Stimulated activated CD8-positive, alpha-beta memory T cell treated with anti-CD3 and anti-CD28 coated beads, Interleukin-15, amount 100 ng/mL, for 4 hours (primary cell): ENCODE measurements around the gene C16orf96.
"Not testable (repeated sequence)": the region's sequence is repeated elsewhere in the genome, so short reads cannot be mapped to it uniquely, and the experiment has no call there.

ENCODE experiments used
- DNase-seq, 2 donors: peaks; one replicate each; pipeline ENCODE4 v3.0.0-alpha.2; 2020; ENCODE audit warnings: low read depth in 2 of 2

C16orf96 gene

DNA sequence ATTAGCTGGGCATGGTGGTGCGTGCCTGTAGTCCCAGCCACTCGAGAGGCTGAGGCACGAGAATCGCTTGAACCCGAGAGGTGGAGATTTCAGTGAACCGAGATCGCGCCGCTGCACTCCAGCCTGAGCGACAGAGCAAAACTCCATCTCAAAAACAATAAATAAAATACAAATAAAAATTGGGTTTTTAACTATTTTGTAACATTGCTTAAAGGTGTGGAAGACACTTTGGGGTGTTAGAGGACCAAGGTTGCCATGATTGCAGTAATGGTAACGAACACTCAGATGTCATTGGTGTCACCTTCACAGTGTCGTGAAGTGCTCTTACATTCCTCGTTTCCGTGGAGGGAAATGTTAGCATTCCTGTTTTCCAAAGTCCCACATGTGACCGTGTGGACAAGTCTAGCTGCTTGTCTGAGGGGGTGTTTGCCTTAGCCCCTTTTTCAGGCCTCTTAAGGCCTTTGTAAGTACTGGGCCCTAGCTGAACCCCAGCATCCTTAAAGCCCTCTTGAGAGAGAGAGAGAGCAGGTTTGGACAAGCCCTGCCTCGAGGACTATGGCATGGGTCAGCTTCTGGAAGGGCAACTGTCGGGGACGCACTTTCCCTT, 8.6 kb downstream of the C16orf96 start:
- DNase-seq = no peak

DNA sequence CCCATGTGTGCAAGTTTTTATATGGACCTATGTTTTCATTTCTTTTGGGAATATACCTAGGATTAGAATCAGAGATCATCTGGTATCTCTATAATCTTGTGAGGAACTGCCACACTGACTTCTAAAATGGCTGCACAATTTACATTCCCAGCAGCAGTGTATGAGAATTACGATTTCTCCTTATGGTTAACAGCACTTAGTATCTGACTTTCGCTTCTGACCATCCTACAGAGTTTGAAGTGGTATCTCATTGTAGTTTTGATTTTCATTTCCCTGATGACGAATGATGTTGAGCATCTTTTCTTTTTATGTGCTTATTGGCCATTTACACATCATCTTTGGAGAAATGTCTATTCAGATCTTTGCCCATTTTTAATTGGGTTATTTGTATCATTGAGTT, 10.0 kb downstream of the C16orf96 start:
- DNase-seq = no peak

DNA sequence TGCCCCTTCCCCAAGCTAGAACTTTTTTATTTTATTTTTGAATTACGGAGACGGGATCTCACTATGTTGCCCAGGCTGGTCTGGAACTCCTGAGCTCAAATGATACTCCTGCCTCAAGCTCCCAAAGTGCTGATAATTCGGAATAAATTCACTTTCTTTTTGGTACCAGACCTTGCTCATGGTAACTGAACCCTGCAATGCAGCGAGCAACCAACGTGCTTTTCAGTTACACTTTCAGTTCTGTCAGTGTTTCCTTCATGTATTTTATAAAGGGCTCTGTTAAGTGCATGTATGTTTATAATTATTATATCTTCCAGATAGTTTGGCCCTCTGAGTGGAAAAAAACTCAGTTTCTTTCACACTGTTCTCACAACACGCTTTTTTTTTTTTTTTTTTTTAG, 13.9 kb downstream of the C16orf96 start:
- DNase-seq = no peak

DNA sequence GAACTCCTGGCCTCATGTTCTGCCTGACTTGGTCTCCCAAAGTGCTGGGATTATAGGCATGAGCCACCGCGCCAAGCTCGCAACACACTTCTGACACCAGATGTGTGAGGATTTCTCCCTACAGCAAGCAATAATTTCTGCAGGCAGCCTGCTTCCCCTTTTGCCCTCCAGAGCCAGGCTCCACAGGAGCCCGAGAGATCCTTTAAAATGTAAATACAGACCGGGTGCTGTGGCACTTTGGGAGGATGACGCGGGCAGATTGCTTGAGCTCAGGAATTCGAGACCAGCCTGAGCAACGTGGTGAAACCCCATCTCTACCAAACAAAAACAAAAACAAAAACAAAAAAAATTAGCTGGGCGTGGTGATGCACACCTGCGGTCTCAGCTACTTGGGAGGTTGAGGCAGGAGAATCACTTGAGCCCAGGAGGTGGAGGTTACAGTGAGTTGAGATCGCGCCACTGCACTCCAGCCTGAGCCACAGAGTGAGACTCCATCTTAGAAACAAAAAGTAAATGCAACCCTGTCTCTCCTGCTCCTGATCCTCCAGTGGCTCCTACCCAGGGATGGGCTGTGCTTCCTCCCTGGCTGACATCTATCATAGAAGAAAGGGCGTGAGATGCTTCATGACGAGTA, 14.7 kb downstream of the C16orf96 start:
- DNase-seq = no peak

DNA sequence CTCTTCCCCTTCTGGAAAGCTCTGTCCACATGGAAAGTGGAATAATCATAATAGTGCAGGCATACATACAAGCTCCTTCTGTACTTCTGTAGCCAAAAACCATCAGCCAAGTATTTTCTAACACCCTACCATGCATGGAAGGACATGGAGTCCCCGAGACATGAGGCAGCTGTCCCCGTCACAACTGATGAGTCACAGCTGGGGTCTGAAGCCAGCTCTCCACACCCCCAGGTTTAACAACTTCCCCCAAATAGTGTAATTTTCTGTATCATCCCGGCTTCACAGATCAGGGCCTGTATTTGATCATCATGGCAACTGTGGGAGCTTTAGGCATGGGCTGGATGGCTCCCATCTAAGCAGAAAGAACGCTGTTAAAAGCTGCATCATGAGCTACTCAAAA, 16.6 kb downstream of the C16orf96 start:
- DNase-seq = no peak

DNA sequence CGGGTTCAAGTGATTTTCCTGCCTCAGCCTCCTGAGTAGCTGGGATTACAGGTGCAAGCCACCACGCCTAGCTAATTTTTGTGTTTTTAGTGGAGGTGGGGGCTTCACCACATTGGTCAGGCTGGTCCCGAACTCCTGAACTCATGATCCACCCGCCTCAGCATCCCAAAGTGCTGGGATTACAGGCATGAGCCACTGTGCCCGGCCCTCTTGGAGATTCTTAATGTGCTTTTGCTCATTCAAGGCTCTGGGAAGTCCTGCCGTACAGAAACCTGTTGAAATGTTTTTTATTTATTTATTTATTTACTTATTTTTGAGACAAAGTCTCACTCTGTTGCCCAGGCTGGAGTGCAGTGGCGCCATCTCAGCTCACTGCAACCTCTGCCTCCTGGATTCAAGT, 17.8 kb downstream of the C16orf96 start:
- not testable (repeated sequence) for DNase-seq

DNA sequence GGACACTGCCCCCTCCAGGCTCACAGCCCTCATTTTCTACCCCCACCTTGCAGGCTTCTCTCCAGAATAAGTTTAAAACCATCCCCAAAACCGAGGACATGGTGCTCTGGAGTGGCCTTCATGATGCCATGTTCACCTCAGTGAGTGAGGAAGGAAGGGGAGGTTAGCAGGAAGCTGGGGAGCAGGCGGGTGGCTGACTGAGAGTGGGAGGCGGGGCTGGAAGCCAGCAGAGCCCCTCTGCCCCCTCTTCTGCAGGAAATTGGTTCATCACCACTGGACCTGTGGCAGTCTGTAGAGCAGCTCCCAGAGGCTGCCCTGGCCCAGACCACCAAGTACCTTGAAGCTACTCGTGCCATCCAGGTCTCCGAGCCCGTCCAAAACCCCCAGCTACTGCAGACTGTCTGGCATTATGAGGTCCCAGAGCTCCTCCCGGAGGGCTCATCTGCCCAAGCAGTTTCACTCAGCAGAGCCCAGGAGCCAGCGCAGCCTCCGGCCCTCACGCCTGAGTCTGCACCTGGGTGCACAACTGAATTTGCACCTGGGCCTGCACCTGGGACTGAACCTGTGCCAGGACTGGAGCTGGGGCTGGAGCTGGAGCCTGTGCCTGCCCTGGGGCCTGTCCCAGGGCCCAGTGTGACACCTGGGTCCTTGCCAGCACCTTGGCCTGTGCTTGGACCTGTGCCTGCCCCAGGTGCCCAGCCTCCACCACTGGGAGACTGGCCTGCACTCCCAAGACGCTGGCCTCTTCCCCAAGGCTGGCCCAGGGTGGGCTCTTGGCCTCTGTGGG, 19.0 kb downstream of the C16orf96 start:
- DNase-seq = no peak

DNA sequence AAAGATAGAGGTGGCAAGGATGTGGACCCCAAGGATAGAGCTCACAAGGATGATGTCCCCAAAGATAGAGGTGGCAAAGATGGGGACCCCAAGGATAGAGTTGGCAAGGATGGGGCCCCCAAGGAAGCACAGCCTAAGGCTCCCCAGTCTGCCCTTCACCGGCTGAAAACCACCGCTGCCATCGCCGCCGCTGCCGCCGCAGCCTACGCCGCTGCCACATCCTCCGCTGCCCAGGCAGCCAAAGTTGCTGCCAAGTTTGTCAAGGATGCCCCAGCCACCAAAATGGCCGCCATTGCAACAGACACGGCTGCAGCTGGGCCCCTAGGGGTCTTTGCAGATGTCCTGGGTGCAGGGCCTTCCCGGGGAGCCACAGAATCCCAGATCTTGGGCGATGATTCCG, 19.9 kb downstream of the C16orf96 start:
- DNase-seq = no peak

DNA sequence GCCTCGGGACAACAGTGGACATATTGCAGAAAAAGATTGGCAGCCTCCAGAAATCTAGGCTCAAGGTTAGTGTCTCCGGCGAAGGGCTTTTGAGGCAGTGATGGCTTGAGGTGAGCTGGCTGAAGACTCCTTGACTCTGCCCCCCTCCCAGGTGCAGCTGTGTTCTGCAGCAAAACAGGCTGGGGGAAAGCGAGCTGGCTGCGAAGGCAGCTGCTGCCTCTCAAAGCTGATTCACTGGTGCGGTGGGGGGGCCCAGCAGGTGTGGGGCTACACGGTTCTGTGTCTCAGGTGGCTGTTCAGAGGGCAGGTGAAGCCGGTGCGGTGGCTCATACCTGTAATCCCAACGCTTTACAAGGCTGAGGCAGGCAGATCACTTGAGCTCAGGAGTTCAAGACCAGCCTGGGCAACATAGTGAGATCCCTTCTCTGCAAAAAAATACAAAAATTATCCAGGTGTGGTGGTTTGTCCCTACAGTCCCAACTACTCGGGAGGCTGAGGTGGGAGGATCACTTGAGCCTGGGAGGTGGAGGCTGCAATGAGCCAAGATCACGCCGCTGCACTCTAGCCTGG, 22.9 kb downstream of the C16orf96 start:
- no peak for DNase-seq

DNA sequence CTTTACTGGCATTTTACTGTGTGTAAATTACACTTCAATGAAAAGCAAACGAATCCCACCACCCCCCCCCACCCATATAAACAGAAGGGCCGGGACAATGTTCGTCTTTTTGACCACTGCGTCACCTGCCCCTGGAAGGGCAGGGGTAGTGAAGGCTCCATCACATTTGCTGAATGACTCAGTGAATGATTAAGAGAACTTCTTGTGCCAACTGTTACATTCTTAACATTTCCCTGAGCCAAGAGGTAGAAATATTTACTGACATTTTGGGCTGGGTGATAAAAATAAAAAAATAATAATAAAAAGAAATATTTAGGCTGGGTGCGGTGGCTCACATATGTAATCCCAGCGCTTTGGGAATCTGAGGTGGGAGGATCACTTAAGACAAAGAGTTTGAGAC, 24.1 kb downstream of the C16orf96 start:
- no peak for DNase-seq

DNA sequence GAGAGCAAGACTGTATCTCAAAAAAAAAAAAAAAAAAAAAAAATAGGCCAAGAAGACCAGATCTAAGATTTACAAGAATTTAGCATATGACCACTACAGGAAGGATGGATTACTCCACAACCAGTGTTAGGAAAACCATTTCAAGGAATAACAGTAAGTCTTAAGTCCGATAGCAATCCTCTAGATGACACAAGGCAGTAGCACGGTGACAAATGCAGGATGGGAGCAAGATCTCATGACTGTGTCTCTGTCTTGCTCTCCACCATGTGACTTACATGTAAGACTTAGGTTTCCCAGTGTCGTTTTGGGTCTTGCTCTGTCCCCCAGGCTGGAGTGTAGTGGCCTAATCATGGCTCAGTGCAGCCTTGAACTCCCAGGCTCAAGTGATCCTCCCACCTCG, 27.8 kb downstream of the C16orf96 start:
- no peak for DNase-seq

DNA sequence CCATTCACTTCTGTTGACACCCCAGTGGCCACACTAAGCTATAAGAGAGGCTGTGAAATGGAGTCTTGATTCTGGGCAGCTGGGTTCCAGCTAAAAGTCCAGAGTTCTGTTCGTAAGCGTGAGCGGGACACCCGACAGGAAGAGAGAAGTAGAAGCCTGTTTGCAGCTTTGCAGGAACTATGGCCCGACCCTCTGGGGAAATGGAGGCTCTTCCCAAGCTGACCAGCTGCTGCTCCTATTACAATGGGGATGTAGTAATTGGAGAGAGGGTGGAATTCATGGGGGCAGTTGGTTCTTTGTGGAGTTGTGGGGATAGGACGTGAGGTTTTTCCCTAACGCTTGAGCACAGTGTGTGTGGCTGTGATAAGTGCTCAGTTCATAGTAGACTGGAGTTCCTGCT, 30.2 kb downstream of the C16orf96 start:
- no peak for DNase-seq

DNA sequence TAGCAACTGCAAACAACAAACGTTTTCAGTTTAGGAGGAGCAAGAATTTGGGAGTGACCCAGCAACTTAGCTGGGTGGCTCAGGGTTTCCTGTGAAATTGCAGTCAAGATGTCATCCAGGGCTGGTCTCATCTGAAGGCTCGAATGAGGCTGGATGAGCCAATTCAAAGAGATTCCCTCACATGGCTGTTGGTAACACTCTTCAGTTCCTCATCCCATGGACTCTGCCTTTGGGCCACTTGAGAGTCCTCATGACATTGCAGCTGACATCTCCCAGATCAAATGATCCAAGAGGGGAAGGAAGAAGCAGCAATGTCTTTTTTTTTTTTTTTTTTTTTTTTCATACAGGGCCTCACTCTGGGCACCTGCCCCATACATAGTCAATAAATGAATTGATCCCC, 32.2 kb downstream of the C16orf96 start:
- DNase-seq = no peak

DNA sequence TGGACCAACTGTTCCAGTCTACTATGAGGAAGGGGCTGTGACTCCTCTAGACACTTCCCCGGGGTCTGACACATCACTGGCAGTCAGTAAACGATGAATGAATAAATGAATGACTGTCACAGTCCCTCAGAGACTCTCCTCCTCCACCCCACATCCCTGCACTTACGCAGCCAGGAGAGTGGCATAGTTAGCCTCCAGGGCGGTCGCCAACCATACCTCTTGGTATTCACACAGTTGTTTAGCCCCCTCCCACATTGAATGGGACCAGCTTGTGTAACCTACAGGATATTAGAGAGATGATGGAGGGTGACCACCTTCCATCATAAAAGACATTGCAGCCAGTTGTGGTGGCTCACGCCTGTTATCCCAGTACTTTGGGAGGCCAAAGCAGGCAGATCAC, 32.8 kb downstream of the C16orf96 start:
- DNase-seq = no peak

DNA sequence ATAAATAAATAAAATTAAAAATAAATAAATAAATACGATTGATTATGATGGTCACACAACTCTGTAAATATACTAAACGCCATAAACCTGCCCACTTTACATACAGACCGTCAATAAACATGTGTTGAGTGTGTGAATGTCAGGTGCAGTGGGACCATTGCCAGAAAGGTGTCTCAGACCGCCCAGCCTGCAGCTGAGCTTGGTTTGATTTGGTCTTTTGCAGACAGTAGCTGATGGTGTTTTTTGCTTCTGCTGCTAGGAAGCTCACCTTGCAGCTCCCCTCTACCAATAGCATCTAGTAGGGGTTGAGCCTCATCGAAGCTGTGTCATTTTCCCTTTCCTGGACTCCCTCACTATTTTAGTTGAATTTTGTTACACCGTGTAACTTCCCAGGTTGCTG, 35.1 kb downstream of the C16orf96 start:
- no peak for DNase-seq

DNA sequence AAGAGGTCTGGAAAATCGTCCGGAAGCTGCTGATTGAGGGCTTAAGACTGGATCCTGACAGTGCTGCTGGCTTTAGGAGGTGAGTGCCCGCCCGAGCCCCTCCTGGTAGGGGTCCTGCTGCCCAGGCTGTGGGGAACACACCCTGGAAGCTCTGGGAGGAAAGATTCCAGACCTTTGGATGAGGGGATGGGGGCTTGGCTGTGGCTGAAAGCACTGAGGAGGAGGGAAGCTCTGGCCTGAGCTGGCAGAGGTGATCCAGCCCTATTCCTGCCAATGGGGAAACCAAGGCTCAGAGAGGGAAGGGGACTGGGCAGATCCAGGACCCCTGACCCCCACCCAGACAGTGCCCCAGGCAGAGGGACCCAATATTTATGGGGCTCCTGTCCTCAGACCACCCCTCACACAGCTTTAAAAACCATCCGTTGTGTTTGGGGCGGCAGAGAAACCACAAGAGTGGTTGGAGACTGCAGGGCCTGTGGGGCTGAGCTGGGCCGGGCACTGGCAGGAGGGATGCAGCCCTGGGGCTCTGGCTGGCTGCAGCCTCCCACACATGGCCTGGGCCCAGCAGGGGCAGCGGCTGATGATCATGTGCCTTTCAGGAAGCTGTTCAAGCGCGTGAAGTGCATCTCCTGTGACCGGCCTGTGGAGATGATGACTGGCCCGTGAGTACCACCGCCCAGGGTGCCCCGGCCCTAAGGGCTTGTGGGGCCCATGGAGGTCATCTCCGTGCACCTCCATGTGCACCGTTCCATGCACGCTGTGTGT, 35.7 kb downstream of the C16orf96 start:
- DNase-seq = no peak

DNA sequence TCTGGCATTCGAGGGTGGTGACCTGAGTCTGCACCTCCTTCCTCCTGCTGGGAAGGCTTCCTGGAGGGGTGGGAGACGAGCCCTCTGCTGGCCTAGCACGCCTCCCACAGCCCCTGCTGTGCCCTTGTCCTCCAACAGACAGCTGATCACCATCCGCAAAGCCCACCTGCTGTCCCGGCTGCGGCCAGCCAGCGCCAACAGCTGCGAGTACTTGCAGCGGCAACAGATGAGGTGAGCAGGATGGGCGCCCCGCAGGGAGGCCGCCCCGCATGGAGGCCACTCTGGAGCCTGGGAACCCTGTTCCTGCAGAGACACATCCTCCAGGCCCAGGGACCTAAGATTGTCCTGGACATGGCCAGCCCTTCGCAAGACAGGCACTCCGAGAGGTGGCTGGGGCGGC, 36.9 kb downstream of the C16orf96 start:
- no peak for DNase-seq

DNA sequence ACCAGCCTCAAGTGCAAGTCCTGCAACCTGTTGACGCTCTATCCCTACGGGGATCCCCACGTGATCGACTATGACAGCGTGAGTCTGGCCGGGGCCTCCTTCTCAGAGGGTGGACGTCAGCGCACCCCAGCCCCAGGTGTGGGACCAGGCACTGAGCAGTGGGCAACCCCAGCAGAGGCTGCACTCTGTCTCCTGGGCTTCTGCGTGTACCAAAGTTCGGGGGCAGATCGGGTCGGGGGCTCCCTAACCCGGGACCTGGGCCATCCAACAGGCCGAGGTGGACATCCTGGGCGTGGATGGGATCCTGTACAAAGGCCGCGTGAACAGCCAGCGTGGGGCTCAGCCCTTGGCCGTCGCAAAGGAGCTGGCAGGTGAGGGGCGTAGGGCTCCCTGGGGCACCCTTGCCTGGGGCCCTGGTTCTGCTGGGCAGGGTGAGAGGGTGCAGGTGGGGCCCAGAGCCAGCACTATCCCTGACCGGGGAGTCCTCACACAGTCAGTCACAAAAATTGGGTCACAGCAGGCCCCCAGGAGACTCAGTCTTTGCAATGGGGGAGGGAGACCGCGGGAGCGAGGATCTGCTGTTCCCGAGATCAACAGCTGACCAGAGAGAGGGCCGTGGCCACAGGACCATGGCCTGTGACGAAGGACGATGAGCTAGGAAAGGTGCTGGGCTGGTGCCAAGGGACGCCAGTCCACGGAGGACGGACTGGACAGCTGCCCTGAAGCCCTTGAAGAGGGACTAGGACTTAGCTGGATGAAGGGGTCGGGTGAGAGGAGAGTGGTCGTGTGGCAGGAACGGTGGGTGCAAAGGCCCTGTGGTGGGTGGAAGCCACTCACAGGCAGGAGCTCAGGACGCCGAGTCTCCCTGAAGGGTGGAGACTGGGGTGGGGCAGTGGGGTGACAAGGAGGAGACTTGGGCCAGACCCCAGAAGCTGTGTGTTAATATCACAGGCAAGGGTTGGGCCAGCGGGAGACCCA, 38.6 kb downstream of the C16orf96 start:
- no peak for DNase-seq

DNA sequence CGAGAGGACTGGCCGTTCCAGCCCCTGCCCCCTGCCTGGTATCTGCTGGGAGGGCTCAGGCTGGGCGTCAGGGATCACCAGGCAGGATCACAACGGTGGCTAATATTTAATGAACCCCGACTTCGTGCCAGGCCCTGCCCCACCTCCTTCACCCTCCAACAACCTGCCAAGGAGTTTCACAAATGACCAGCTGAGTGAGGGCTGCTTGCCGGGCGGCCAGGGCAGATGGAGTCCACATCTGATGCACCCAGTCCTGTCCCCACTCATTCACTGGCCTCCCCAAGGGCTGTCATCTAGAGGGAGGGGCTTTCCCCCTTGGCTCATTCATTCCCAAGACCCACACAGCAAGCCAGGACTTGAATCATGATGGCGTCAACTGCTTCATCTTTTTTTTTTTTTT, 41.0 kb downstream of the C16orf96 start:
- no peak for DNase-seq

DNA sequence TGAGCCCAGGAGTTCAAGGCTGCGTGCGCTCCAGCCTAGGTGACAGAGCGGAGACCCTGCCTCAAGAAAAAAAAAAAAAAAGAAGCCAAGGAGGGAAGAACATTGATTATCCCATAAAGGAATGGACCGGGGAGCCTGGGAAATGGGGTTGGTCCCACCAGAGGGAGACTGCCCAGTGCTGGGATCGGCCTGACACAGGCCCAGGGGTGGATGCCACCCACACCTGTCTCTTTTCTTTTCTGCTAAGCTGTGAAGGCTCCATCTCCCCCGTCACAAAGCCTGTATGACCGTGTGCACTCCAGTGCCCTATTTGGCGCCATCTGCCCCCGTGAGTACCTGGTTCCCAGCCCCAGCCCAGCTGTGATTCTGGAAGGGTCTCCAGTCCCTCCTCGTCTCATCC, 42.9 kb downstream of the C16orf96 start:
- no peak for DNase-seq

DNA sequence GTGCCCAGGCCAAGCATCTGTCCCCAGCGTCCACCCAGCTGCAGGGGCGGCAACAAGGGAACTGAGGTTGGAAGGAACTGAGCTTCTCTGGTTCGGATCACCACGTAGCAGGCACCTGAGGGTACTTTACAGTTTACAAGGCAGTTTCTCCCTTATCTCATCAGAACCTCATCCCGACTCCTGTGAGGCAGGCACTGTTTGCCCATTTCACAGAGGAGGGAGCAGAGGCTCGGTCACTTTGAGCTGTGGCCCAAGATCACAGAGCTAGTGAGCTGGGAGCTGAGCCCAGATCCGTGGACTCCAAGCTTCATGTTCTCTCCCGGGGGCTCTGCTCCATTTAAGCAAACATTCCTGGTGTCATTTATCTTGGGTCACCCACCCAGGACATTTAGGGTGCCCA, 43.4 kb downstream of the C16orf96 start:
- no peak for DNase-seq
